A549 (cell line): ENCODE data around the gene RALGDS.

Experiments used
- CBX8 ChIP-seq: fragments of 200-600 bp; sonication (generic); IDR thresholded peaks from 2 replicates; pipeline ENCODE4 v1.6.1; 2016
- CHD2 ChIP-seq: fragments of 150-350 bp; IDR thresholded peaks from 2 replicates; pipeline ENCODE4 v1.6.1; 2014; ENCODE audit warnings: low read length; ENCODE audit not compliant: partially characterized antibody
- CTCF ChIP-seq: fragments of >200 bp; sonication (Bioruptor Twin); formaldehyde crosslinking; IDR thresholded peaks from 3 replicates; pipeline ENCODE4 v1.5.1; 2016
- FOSL2 ChIP-seq, 2 experiments: fragments of 450-650 bp in 1 of 2; fragments of >200 bp in 1 of 2; sonication (Bioruptor Twin) in 1 of 2; formaldehyde crosslinking; IDR thresholded peaks; 2 replicates each; pipeline versions ENCODE4 v1.5.0 to v1.6.1; 2016 to 2020; ENCODE audit warnings: mild to moderate bottlenecking in 1 of 2, moderate library complexity in 1 of 2
- JUN ChIP-seq, 2 experiments: fragments of >200 bp; sonication (Bioruptor Twin); formaldehyde crosslinking; IDR thresholded peaks; 2 replicates in 1 of 2; 3 replicates in 1 of 2; pipeline ENCODE4 v1.6.1; 2016 to 2017
- REST ChIP-seq: fragments of 200-600 bp; sonication (generic); IDR thresholded peaks from 2 replicates; pipeline ENCODE4 v1.6.1; 2016; ENCODE audit warnings: antibody characterized with exemption, mild to moderate bottlenecking, moderate library complexity
- RFX5 ChIP-seq: fragments of 450-650 bp; IDR thresholded peaks from 2 replicates; pipeline ENCODE4 v1.7.1; 2014; ENCODE audit warnings: antibody characterized with exemption, mild to moderate bottlenecking, moderate library complexity

- TF ChIP-seq REST: no peak
- TF ChIP-seq FOSL2 (IDR thresholded peaks at IDR 0.05): no peak
- no peak for TF ChIP-seq FOSL2 (CRISPR knock-in tag; IDR thresholded peaks at IDR 0.05)
- no peak for TF ChIP-seq CBX8
- no peak for TF ChIP-seq CHD2
- TF ChIP-seq CTCF: no peak
- no peak for TF ChIP-seq JUN (IDR thresholded peaks at IDR 0.05)
- no peak for TF ChIP-seq RFX5
Observed at GRCh38 chr9:133059623-133060022, 61.4 kb downstream of the RALGDS start.
